Testis (tissue), 2 donors: ENCODE measurements around the gene CARF.

Source experiments
- POLR2A ChIP-seq: fragments of 450-650 bp; IDR thresholded peaks from one replicate; pipeline ENCODE4 v1.6.1; 2017; ENCODE audit warnings: antibody characterized with exemption, mild to moderate bottlenecking, moderate library complexity
- TF ChIP-seq, protein P1 (sequence below), 3 experiments: fragments of 450-650 bp in 2 of 3; fragments of 200-600 bp in 1 of 3; sonication (generic) in 1 of 3; IDR thresholded peaks; one replicate each; pipeline ENCODE4 v1.5.1; 2016 to 2019; ENCODE audit warnings: antibody characterized with exemption in 3 of 3, mild to moderate bottlenecking in 2 of 3, moderate library complexity in 1 of 3

DNA sequence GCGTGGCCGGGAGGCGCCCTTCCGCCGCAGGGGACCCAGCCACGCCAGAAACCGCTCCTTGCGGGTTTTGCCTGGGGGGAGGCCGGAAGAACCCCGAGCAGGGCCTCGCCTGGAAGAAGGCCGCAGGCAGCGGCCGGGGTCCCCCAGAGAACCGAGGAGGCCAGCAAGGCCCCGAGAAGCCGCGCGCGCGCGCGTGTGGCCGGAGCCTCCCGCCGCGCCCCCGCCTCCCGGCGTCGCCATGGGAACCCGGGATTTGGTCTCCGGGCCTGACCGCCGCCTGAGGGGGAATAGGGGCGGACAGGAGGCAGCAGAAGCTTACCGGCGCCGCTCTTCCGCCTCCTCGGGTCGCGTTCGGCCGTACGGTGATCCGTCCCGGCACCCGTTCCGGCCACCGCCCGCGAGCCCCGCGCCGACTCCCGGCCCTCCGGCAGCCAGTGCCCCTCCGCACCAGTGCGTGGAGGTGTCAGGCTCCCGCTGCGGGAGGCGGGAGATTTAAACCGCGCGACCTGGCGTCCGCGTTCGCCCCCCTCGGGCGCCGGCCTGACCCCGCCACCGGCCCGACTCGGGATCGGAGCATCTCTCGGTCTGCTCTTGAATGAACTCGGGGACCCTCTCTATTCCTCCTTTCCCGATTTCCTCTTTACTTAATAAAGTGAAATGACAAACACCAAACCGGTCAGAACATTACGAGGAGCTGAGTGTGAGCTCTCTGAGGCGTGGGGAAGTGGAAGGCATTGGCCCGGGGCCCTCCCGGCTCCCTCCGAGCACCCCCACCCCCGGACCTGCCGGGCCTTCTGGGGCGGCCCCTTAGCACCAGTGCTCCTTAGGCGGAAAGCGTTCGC, 40.6 kb upstream of the CARF start, which contains the start of gene ICA1L:
- TF ChIP-seq, protein P1, sequence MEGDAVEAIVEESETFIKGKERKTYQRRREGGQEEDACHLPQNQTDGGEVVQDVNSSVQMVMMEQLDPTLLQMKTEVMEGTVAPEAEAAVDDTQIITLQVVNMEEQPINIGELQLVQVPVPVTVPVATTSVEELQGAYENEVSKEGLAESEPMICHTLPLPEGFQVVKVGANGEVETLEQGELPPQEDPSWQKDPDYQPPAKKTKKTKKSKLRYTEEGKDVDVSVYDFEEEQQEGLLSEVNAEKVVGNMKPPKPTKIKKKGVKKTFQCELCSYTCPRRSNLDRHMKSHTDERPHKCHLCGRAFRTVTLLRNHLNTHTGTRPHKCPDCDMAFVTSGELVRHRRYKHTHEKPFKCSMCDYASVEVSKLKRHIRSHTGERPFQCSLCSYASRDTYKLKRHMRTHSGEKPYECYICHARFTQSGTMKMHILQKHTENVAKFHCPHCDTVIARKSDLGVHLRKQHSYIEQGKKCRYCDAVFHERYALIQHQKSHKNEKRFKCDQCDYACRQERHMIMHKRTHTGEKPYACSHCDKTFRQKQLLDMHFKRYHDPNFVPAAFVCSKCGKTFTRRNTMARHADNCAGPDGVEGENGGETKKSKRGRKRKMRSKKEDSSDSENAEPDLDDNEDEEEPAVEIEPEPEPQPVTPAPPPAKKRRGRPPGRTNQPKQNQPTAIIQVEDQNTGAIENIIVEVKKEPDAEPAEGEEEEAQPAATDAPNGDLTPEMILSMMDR (IDR thresholded peaks at IDR 0.05): no peak
- TF ChIP-seq POLR2A: no peak
